NCI-H2196 (cell line): ENCODE measurements around the gene DIP2B.

Experiments
- DNase-seq: peaks from one replicate; lab custom pipeline; 2025; ENCODE audit not compliant: unreplicated experiment; lab: John Stamatoyannopoulos, UW

Gene DIP2B

DNA sequence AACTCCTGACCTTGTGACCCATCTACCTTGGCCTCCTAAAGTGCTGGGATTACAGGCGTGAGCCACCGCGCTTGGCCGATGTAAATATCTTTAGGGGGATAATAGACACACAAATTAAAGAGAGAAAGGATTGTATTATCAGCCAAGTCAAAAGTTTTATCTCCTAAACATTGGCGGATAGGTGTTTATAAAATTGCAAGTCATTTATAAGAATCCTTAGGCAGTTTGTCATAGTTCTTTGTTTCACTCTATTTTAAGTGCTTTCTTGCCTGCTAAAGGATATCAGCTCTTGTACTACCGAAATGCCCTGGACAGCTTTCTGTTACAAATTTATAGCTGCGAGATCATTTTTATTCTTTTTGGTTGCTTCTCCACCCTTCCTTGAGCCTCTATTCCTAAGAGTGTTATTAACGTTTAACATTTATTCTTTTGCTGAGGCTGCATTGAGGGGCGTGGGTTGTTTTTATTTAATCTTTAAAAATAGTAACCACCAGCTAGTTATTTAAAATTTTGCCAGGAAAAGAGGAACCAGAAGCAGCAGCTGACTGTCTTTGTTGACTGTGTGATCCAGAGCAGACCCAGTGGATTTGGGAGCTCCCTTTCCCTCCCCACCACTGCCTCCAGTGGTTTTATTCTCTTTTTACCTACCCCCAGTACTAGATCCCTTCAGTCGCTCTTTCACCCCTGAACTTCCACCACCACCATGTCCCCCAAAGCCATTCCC, 106.4 kb downstream of the DIP2B start:
- no peak for DNase-seq

DNA sequence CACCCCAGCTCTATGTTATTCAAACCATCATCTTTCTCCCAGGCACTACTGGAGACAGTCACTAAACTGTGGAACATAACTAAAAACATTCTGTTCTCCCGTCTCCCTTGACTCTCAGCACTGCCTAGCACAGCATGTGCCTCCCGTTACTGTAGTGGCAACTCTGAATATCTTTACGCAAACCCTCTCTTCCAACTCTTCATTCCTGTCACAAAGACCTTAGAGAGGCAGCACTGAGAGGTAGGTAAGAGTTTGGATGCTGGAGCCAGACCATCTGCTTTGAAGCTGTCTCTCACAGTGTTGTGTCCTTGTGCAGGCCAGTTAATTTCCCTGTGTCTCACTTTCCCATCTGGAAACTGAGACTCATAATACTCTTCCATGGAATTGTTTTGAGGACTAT, 108.1 kb downstream of the DIP2B start:
- no peak for DNase-seq

DNA sequence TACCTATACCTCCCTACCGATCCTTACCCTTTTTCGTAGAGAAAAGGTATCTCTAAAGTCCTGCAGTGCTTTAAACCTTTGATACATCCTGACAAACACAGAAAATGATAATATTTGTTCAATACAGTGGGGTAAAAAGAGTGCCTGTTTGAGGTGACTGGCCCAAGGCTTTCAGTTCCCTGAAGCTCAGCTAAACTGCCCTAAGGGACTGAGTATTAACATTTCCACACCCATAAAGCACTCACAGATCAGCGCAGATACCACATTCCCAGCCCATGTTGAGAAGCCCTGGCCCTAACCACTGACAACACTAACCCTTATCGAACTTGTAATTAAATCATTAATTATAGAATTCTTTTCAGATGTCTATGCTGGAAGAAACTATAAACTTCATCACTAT, 108.7 kb downstream of the DIP2B start:
- DNase-seq, result no peak

DNA sequence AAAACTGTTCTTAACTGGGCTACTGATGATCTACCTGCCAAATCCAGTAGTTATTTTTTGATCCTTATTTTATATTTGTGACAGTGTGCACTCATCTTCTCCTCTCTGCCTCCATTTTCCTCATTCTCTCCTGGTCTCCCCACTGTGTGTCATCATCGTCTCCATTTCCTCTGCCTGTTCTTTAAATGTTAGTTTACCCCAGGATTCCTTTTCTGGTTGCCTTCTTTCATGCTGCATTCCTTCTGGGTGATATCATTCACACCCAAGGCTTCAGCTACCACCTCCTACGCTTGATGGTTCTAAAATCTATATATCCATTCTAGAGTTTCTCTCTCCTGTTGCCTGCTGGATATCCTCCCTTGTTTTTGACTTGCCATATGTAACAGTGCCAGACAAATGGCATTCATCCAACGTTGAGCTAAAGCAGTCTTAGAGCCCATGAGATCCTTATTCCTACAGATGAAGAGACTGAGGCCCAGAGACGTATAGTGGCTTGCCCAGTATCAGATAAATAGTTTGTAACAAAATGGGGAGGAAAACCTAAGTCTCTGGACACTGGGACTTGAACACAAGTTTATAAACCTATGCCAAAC, 109.5 kb downstream of the DIP2B start:
- DNase-seq, result no peak

DNA sequence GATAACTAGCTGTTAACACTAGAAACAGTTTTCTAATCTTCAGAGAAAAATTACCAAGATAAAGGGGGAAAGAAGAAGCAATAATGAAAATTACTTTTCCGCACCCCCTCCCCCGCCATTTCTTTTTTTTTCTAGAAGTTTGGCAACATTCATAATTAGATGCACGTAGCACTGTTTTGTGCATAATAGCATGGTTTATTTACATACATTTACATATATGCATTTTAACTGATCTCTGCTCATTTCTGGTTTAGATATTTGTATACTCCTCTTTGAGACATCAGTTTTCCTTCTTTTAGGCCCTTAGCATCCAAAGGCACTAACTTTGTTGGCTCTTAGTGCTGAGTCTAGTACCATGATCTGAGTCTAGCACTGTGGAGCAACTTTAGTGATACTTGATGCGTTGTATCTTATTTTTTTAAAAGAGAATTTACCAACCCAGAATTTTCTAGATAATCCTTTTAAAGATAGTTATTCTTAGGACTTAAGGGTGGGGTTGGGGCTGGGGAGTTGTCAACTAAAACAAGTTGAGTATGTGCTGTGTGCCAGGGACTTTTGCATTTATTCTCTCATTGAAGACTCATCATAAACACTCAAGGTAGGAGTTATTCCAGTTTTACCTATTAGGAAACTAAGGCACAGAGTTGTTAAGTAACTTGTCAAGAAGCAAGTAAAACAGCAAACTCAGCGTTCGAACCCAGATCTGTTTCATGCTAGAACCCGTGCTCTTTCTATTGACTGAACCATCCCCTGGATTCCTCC, 110.5 kb downstream of the DIP2B start:
- DNase-seq, result no peak

DNA sequence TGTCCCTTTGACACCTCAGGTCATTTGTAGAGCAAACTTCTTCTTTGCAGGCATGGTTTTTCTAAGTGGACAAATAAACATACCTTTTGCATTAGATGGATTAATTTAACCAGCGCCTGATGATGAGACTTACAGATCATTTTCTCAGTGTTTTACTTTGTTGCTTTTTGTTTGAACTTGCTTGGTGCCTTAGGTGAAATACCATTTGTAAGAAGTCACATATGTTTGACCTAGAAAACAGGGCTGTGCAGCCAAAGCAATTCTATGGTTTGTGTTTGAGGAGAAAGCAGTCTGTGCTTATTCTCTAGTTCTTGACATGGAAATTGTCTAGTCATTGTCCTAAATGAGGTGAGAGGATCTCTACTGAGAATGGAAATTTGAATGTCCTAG, 111.1 kb downstream of the DIP2B start:
- DNase-seq, result no peak

- DNase-seq, result no peak
Observed at GRCh38 chr12:50617657-50618056, 112.9 kb downstream of the DIP2B start.

GRCh38 chr12:50618864-50619609, 114.3 kb downstream of the DIP2B start:
- DNase-seq, result no peak

DNA sequence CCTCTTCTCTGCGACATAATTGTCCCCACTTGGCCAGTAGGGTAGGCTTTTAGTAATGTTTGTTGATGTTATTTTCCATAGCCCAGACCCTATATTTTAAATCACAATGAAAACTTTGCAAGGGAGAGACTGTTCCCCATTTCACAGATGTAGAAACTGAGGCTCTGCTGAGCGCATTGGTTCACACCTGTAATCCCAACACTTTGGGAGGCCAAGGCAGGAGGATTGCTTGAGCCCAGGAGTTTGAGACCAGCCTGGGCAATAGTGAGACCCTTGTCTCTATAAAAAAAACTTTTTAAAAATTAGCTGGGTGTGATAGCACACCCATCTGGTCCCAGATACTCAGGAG, 114.8 kb downstream of the DIP2B start:
- DNase-seq, result no peak

DNA sequence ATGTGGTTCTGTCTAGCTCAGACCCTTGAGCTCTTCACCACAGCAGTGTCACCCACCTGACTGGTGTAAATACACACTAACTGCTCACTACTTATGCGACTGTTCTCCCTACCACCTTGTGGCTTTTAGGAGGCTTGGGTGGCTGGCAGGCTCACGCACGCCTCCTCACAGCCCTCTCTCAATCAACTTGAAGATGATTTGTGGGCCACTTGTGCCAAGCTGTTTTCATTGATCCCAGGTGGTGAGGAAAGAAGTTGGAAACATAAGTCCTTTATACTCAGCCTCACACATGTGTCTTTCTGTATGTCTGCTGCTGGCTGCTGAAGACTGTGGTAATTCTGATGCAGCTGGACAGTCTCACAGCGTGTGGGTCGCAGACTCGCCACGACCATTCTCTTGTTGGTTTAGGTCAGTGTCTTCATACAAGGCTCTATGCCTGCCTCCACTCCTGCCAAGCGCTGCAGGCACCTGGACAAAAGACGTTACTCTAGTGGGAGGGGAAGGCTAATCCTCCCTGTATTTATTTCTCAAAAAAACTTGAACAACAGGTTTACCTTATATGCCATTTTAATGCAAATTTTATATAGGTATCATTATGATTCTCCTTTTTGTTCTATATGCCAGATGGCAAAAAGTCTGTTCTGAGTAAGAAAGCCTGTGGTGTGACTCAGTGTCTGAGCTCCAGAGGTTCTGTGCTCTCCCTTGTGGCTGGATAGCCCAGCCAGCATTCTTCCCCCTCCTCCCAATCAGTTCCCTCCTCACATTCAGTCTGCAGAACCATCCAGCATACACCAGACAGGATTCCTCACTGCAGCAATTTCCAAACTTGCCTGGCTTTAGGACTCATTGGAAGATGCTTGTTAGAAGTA, 115.6 kb downstream of the DIP2B start:
- DNase-seq, result no peak

DNA sequence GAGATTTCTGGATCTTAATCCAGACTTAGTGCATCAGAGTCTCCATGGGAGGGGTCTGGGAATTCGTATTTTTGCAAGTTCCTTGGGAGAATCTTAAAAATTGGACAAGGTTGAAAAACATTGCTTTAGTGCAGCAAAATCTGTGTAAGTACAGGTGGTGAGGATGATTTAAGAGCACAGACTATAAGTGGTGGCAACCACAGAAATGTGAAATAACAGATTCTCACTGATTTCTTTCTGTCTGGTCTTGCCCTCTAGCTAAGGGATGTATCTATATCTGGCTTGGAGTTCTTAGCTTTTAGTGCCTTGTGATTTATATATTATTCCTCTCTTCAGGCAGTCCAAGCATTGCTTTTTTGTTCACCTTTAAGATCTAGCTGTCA, 116.2 kb downstream of the DIP2B start:
- DNase-seq, result no peak

DNA sequence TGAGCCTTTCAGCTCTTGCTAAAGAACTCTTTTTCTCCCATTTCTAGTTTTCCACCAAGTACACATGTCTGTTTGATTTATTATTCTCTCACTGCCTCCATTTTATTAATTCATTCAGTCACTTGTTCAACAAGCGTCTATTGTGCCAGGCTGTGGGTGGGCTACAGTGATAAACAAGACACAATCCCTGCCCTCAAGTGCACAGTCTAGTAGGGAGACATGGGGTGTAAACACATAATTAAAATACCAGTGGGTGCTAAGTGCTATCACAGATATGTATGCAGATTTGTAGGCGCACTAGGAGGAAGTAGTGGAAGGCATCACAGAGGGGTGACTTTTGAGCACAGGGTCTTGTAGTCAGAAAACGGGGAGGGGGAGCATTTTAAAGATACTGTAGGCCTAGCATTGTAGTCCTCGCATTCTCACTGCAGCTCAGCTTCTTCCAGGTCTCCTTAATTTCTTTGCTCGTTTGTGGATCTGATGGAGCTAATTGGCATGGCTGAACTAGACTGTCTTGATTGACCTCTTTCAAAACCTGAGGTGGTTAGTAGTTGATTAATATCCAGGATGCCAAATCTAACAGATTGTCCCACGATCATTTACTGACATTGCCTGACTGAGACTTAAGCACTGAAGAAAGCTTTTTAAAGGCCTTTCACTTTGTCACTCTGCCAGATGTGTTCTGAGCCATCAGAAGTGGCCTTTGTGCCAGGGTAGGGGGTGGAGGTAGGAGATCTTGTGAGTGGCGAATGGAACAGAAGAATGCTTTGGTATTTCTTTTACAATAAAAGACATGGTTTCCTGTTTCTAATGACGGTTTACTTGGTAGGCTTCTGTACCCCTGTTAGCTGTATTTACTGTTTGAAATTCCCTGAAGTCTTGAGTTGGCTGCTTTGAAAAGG, 116.9 kb downstream of the DIP2B start:
- no peak for DNase-seq

GRCh38 chr12:50625029-50625925, 120.5 kb downstream of the DIP2B start:
- no peak for DNase-seq

GRCh38 chr12:50626026-50626425, 121.2 kb downstream of the DIP2B start:
- no peak for DNase-seq

- DNase-seq, result no peak
Observed at GRCh38 chr12:50627491-50627890, 122.7 kb downstream of the DIP2B start.

- DNase-seq, result no peak
Observed at GRCh38 chr12:50628394-50628793, 123.6 kb downstream of the DIP2B start.

GRCh38 chr12:50633955-50634354, 129.2 kb downstream of the DIP2B start:
- no peak for DNase-seq

GRCh38 chr12:50634379-50634778, 129.6 kb downstream of the DIP2B start:
- DNase-seq, result no peak

DNA sequence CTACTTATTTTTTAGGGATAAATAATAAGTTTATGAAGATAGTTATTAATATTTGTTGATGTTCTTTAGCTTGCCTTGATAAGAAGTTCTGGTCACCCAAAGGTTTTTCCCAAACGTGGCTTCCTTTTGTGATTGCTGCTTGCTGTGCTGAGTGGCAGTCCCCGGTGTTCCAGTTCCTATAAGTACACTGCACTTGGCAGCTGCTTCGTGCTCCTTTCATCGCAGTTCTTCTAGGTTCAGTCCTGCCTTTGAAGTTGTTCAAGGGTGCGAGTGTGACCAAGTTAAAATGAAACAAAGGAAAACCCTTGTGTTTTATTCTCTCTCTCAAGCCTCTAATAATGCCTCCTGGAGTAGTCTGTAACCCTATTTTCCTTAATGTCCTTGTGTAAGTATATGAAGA, 130.6 kb downstream of the DIP2B start:
- no peak for DNase-seq
